ENCODE results near the gene MOB3B. TPM values are rescaled to one million over a fixed set of nuclear protein-coding genes. Genes with fewer than 3 reads are reported as not detected.

Gene MOB3B
- total and polyA plus RNA-seq, 2 donors (not counting 1 experiment from before 2014, with no cell fraction given) = under 0.01 to 0.15 TPM

GRCh38 chr9:27572918-27573633 is 43.5 kb upstream of the MOB3B start, which contains the start of gene C9orf72:
TSS of gene C9orf72 (minus strand) at chr9:27573481. CDS start at chr9:27567120, 6,361 bp downstream.
- no peaks in the 10 kb centered on the region for H3K79me2 ChIP-seq (ENCODE audit: control insufficient read depth, insufficient read depth, low read length)
- H3K4me3 ChIP-seq (replicated peaks in 1 of 4; ENCODE audit: control extremely low read depth in 1 of 4, insufficient read depth in 1 of 4, low read depth in 3 of 4, low read length in 4 of 4) = peak within 1 kb of the TSS; percentile 61 to 78 (median 71)
- H3K9ac ChIP-seq (ENCODE audit: insufficient read depth, low read length) = peak within 1 kb of the TSS; percentile 85
- H3K27ac ChIP-seq (ENCODE audit: insufficient read depth, low read length) = peak within 1 kb of the TSS; percentile 82
- no peaks in the 10 kb centered on the region for H3K27me3 ChIP-seq (ENCODE audit: control insufficient read depth, insufficient read depth, low read length)
- H3K4me1 ChIP-seq (ENCODE audit: control insufficient read depth, extremely low read depth, insufficient read depth, low read length) = no peaks in the 10 kb centered on the region
- no peaks in the 10 kb centered on the region for H3K36me3 ChIP-seq (ENCODE audit: control insufficient read depth, insufficient read depth, low read length)
- H3K4me2 ChIP-seq (ENCODE audit: extremely low read depth, insufficient read depth, low read length) = peak within 1 kb of the TSS; percentile 92
- TF ChIP-seq, protein P1, sequence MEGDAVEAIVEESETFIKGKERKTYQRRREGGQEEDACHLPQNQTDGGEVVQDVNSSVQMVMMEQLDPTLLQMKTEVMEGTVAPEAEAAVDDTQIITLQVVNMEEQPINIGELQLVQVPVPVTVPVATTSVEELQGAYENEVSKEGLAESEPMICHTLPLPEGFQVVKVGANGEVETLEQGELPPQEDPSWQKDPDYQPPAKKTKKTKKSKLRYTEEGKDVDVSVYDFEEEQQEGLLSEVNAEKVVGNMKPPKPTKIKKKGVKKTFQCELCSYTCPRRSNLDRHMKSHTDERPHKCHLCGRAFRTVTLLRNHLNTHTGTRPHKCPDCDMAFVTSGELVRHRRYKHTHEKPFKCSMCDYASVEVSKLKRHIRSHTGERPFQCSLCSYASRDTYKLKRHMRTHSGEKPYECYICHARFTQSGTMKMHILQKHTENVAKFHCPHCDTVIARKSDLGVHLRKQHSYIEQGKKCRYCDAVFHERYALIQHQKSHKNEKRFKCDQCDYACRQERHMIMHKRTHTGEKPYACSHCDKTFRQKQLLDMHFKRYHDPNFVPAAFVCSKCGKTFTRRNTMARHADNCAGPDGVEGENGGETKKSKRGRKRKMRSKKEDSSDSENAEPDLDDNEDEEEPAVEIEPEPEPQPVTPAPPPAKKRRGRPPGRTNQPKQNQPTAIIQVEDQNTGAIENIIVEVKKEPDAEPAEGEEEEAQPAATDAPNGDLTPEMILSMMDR (conservative IDR thresholded peaks at IDR 0.05 in 1 of 2, IDR thresholded peaks at IDR 0.05 in 1 of 2; ENCODE audit: low read depth in 1 of 2, low read length in 2 of 2) = no peak
- TF ChIP-seq EZH2 (IDR thresholded peaks at IDR 0.05; ENCODE audit: low read length, missing control alignments) = no peak
- H2AFZ ChIP-seq (ENCODE audit: low read length) = peak within 1 kb of the TSS; percentile 78
- DNase-seq (ENCODE audit: low read depth in 2 of 2) = peak in 1 of 2 donors; percentile 55
- no peaks in the 10 kb centered on the region for H3K9me3 ChIP-seq (ENCODE audit: control insufficient read depth, insufficient read depth, low read depth, low read length)
- H4K20me1 ChIP-seq (ENCODE audit: control insufficient read depth, extremely low read depth, insufficient read depth, low read length) = no peaks in the 10 kb centered on the region

GRCh38 chr9:27572566-27572917 is 42.9 kb upstream of the MOB3B start:
- Histone ChIP-seq H3K4me3 (replicated peaks in 1 of 4; ENCODE audit: control extremely low read depth in 1 of 4, insufficient read depth in 1 of 4, low read depth in 3 of 4, low read length in 4 of 4) (peak overlapping the region; percentile 61 to 78 (median 71)), H3K4me1 (ENCODE audit: control insufficient read depth, extremely low read depth, insufficient read depth, low read length) (no peaks in the 10 kb centered on the region), H3K27ac (ENCODE audit: insufficient read depth, low read length) (peak overlapping the region; percentile 82), H3K79me2 (ENCODE audit: control insufficient read depth, insufficient read depth, low read length) (no peaks in the 10 kb centered on the region), H2AFZ (ENCODE audit: low read length) (peak overlapping the region; percentile 78), H3K9ac (ENCODE audit: insufficient read depth, low read length) (peak overlapping the region; percentile 85), H3K36me3 (ENCODE audit: control insufficient read depth, insufficient read depth, low read length) (no peaks in the 10 kb centered on the region), H3K4me2 (ENCODE audit: extremely low read depth, insufficient read depth, low read length) (peak overlapping the region; percentile 92), H4K20me1 (ENCODE audit: control insufficient read depth, extremely low read depth, insufficient read depth, low read length) (no peaks in the 10 kb centered on the region), H3K27me3 (ENCODE audit: control insufficient read depth, insufficient read depth, low read length) (no peaks in the 10 kb centered on the region), H3K9me3 (ENCODE audit: control insufficient read depth, insufficient read depth, low read depth, low read length) (no peaks in the 10 kb centered on the region)
- TF ChIP-seq EZH2 (IDR thresholded peaks at IDR 0.05; ENCODE audit: low read length, missing control alignments) = no peak
- TF ChIP-seq, protein P1 (conservative IDR thresholded peaks at IDR 0.05 in 1 of 2, IDR thresholded peaks at IDR 0.05 in 1 of 2; ENCODE audit: low read depth in 1 of 2, low read length in 2 of 2) = no peak
- peak; percentile 39 to 44 for DNase-seq (ENCODE audit: low read depth in 2 of 2)

DNA sequence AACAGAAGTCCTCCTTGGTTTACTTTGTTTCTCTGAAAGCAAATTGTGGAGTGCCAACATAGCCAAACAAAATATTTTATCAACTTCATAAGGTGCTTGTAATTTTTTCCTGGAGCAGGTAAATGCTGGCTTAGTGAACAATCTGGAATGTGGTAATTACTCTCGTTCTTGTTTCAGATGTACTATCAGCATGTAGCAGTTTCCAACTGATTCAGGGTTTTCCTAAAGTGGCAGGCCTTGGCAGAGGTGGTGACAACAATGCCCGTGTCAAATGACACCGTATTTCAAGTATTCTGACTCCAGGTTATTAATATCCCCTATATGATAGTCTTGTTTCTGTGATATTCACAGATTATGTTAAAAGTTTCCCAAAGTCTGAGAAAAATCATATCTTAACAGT is 42.4 kb upstream of the MOB3B start:
- H3K27me3 ChIP-seq (ENCODE audit: control insufficient read depth, insufficient read depth, low read length) = no peaks in the 10 kb centered on the region
- DNase-seq (ENCODE audit: low read depth in 2 of 2) = no peak
- H4K20me1 ChIP-seq (ENCODE audit: control insufficient read depth, extremely low read depth, insufficient read depth, low read length) = no peaks in the 10 kb centered on the region
- peak overlapping the region; percentile 82 for H3K27ac ChIP-seq (ENCODE audit: insufficient read depth, low read length)
- peak overlapping the region; percentile 13 for H3K4me2 ChIP-seq (ENCODE audit: extremely low read depth, insufficient read depth, low read length)
- H3K79me2 ChIP-seq (ENCODE audit: control insufficient read depth, insufficient read depth, low read length) = no peaks in the 10 kb centered on the region
- H3K4me3 ChIP-seq (replicated peaks in 1 of 4; ENCODE audit: control extremely low read depth in 1 of 4, insufficient read depth in 1 of 4, low read depth in 3 of 4, low read length in 4 of 4) = peak overlapping the region in 2 of 4 experiments; percentile 61 to 76
- H3K9ac ChIP-seq (ENCODE audit: insufficient read depth, low read length) = no peak overlapping the region
- H3K4me1 ChIP-seq (ENCODE audit: control insufficient read depth, extremely low read depth, insufficient read depth, low read length) = no peaks in the 10 kb centered on the region
- TF ChIP-seq, protein P1 (conservative IDR thresholded peaks at IDR 0.05 in 1 of 2, IDR thresholded peaks at IDR 0.05 in 1 of 2; ENCODE audit: low read depth in 1 of 2, low read length in 2 of 2) = no peak
- TF ChIP-seq EZH2 (IDR thresholded peaks at IDR 0.05; ENCODE audit: low read length, missing control alignments) = no peak
- no peak overlapping the region for H2AFZ ChIP-seq (ENCODE audit: low read length)
- H3K36me3 ChIP-seq (ENCODE audit: control insufficient read depth, insufficient read depth, low read length) = no peaks in the 10 kb centered on the region
- no peaks in the 10 kb centered on the region for H3K9me3 ChIP-seq (ENCODE audit: control insufficient read depth, insufficient read depth, low read depth, low read length)
